ENCODE results near the gene ATG3. TPM values are rescaled to one million over a fixed set of nuclear protein-coding genes. Genes with fewer than 3 reads are reported as not detected.
A peak's percentile ranks its signal among the peaks of the same experiment; 100 is the strongest.
"Not testable (repeated sequence)": the region's sequence is repeated elsewhere in the genome, so short reads cannot be mapped to it uniquely, and the experiment has no call there.

The ATG3 gene
- 43.2 TPM for total RNA-seq

DNA sequence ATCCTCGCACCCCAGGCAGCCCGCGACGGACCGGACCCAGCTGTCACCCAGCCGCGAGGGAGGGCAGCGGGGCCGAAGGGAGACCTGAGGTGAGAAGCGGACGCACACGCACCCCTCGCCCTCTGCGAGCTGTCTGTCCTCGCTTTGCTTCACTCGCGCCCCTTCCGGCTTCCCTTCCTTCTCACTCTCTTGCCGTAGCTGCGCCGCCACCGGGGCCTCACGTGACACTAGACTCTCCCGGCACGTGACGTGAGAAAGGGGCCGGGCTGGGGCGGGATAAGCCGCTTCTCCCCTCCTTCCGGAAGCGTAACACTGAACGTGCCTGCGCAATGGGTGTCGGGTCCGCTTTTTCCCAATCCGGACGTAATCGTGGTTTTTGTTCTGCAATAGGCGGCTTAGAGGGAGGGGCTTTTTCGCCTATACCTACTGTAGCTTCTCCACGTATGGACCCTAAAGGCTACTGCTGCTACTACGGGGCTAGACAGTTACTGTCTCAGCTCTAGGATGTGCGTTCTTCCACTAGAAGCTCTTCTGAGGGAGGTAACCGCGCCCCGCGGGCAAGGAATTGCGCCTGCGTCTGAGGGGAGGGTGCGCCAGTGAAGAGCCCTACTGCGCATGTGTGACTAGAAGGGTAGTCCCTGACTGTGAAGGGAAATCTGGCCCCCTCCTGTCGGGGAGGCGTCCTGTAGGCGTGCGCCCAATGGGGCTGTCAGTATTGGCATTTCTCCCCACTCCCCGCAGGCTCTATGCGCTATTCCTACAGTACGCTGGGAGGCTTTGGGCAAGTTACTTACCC is at the start of gene ATG3, which contains the start of gene SLC35A5:
TSS of gene ATG3 (minus strand) at position 229 of the 796 bp plus-strand sequence. CDS start 434 bp downstream, outside the sequence.
TSS of gene SLC35A5 (plus strand) at position 312 of the 796 bp plus-strand sequence. CDS start 1,359 bp downstream, outside the sequence.
- DNase-seq (ENCODE audit: low spot score) = peak; percentile 99

DNA sequence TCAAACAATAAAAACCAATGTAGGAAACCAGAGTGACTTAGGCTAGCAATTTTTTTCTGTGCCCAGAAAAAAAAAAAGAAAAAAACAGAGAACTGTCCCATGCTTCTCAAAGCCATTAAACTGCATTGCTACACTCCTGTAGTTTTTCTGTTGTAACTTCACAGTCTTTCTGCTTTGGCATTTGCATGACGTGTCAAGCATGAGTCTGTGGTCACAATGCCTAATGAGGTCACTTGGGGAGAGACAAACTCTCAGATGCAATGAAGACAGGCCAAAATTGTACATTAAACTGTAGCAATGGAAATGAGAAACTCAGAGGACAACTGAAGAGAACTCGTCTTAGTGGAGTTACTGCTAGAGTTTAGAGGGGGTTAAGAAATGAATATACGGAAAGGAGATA is 48.4 kb upstream of the ATG3 start:
- DNase-seq (ENCODE audit: low spot score) = no peak

DNA sequence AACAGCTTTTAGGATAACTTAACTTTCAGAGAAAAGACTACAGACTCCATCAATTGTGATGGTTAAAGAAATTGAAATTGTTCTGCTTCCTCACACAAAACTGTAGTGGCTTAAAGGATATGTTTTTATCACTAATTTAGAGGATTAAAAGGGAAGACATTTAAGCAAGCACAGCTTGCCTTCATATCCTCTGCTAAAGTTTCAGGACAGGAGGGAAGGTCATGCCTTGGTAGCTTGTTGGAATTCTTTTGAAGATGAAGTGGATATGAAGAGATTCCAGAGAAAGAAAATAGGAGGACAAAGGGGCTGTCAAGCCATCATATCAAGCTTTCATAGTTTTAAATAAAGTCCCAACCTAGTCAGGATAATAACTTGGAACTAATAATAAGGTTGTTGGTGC is 46.1 kb upstream of the ATG3 start:
- DNase-seq (ENCODE audit: low spot score) = no peak

DNA sequence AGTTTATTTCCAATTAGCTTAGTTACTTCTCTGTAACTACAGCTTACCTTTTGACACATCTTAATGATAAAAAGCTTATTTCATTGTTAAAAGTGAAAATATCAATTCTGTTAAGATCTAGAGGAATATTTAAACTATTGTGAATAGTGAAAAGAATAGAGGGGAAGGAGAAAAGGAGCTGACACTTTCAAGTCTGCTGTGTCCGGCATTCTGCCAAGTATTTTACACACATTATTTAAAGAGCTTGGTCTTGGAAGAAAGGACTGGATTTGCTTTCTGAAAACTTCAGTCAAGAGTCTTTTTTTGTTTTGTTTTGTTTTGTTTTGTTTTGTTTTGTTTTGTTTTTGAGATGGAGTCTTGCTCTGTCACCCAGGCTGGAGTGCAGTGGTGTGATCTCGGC is 44.3 kb upstream of the ATG3 start:
- no peak for DNase-seq (ENCODE audit: low spot score)

DNA sequence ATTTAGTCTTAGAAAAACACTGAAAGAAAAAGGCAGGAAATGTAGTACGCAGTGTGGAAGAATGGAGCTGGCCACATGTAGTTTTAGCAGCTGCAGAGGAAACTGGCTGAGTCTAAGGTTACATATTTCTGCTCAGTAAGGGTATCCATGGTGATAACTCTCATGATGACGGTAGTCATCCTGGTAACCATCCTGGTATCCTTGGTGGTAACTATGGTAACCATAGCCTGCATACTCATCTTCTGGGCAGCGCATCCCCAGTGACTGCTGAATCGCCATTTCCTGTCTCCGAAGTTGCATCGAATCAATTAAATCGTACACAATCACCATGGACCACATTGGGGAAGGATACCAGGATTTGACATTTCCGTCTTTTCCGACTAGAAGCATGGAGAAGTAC is 43.5 kb upstream of the ATG3 start:
- DNase-seq (ENCODE audit: low spot score) = no peak

DNA sequence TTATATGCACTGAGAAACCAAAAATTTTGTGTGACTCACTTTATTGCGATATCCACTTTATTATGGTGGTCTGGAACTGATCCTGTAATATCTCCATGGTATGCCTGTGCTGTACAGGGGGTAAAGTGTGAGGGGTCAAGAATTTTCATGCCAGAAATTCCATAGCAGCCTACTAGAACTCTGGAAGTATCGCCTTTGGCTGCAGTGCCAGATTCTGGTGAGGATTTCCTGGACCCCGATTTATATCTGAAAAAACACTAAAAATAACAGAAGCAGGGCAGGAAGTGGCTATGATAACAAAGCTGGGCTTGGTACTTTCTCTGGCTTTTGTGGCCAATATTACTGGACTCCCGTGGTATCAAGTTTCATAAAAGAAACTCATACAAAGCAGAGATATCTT is 42.8 kb upstream of the ATG3 start:
- DNase-seq (ENCODE audit: low spot score) = no peak

DNA sequence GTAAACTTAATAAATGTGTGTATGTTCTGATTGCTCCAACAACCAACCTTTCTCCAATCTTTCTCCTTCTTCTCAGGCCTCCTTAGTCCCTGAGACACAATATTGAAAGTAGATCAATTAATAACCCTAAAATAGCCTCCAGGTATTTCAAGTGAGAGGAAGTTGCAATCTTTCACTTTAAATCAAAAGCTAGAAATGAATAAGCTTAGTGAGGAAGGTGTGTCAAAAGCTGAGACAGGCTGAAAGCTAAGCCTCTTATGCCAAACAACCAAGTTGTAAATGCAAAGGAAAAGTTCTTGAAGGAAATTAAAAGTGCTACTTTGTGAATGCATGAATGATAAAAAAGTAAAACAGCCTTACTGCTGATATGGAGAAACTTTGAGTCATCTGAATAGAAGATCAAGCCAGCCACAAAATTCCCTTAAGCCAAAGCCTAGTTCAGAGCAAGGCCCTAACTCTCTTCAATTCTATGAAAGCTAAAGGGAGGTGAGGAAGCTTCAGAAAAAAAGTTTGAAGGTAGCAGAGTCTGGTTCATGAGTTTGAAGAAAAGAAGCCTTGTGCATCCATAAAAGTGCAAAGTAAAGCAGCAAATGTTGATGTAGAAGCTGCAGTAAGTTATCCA is 40.6 kb upstream of the ATG3 start:
- no peak for DNase-seq (ENCODE audit: low spot score)

DNA sequence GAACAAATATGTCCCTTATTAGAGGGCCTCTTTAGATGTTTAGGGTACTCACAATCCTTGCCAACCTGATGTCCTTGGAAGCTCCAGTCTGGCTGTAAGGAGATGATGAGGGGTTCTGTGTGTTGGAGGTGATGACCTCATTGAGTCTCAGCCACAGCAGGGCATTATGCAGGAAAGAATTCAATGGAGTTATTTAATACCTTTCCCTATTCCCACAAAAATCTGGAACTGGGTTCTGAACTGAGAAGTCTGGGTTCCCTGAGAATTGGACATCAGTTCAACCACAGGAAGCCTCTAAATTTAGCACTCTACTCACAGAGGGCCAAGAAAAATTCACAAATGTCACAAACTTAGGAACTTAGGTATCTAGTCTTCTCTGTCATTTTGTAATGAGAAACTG is 37.0 kb upstream of the ATG3 start:
- no peak for DNase-seq (ENCODE audit: low spot score)

DNA sequence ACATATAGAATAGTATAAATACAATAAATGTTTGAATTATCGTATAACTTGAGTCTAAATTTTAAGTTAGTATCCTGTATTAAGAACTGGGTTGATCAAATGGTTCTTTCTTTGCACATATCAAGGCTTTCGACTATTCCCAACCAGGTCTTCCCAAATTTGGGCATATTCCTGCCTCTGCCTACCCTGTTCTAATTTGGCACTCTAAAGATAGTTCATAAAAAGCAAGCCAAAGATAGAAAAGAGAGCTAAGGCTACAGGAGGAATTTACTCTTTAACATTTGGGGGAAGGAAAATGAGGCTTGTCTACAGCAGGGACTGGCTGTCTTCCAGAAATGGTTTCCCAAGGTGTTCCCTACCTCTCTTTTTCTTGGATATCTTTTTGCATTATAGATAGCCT is 36.2 kb upstream of the ATG3 start:
- DNase-seq (ENCODE audit: low spot score) = no peak

DNA sequence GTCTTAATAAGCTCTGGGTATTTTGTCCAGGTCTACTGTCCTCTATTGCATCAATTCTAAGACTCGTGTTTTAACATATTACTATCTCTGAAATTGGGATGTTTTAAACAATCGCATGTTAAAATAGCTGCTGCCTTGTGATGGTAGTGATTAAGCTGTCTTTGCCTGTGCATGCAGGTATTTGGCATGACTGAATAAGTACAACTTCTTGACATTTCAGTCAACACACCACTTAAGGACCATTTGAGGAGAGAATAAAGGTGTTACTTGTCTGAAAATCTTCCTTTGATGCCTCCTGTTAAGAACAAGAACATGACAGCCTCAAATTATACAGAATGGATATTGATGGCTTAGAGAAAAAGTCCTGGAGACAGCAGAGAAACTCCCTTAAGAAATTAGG is 33.1 kb upstream of the ATG3 start:
- no peak for DNase-seq (ENCODE audit: low spot score)

DNA sequence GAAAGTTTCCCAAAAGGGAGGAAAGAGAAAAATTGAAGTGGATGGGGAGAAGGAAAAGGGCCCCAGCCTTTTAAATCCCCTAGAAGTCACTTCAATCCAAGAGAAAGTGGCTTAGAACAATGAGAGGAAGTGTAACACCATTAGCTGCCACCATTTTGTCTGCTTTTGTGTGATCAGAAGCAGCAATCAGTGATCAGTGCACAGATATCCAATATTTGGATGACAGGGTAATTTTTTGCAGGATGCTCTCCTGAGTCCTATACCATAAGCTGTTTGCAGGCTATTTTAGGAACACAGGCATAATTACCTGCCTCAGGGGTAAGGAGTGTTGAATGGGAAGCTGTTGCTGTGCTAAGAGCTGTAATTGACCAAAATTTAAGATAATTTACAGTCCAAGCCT is 31.5 kb upstream of the ATG3 start:
- DNase-seq (ENCODE audit: low spot score) = no peak

DNA sequence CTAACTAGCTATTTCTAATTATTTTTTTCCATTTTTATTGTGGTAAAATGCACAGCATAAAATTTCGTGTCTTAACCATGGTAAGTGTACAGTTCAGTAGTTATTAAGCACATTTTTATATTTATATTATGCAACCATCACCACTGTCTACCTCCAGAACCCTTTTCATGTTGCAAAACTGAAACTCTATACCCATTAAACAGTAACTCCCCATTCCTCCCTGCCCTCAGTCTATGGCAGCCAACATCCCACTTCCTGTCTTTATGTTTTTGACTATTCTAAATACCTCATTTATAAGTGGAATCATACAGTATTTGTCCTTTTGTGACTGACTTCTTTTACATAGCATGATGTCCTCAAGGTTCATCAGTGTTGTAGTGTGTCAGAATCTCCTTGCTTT is 25.6 kb upstream of the ATG3 start:
- DNase-seq (ENCODE audit: low spot score) = no peak

DNA sequence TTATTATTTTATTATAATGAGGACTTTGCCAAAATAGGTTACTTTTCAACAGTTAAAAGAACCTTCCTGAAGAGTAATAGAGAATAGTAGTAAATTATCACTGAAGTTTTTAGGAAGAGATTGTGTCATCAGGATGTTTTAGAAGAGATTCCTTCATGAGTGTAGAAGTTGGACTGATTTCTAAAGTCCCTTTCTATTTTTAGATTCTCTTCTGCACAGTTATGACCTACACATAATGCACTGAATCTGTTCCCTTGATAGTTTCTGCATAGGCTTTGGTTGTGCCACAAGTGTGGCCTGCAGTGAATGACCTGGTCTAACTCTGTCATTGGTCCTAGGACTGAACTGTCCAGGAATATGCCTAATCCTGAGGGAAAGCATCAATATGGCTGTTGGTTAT is 24.0 kb upstream of the ATG3 start:
- DNase-seq (ENCODE audit: low spot score) = no peak

DNA sequence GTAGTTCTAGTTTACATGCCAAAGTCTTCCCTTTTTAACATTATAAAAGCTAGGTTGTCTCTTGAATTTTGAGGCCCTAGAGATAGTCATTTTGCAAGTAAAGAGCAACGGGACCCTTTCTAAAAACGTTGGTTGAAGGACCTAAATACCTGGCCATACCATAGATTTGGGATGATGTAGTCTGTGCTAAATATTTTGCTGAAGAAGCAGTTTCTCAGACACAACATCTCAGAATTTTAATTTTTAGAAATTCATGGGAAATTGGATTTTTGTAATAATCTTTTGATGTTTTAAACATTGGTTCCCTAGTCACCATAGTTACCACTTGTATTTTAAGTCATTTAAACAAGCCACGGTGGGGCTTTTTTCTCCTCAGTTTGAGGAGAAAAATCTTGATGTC is 21.3 kb upstream of the ATG3 start:
- DNase-seq (ENCODE audit: low spot score) = no peak

DNA sequence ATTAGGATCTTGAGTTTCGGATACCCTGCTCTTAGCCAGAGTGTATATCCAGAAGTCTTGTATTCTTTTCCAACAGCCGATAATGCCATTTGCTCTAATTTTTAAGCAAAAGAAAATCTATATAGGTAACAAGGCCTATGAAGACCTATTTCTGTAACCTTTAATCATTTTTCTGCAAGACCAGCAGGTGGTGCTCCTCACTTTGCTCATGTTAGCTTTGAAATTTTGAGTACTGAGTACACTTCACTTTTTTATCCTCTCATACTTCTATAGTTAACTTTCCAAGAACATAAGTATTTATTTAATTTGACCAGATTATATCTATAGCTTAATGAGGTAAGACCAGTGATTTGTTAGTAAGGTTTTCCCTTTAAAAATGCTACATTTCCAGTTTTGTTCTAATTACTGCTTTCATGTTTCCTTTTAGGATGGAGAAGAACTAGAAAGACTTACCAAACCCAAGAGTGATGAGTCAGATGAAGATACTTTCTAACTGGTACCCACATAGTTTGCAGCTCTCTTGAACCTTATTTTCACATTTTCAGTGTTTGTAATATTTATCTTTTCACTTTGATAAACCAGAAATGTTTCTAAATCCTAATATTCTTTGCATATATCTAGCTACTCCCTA is 20.6 kb upstream of the ATG3 start:
- no peak for DNase-seq (ENCODE audit: low spot score)

DNA sequence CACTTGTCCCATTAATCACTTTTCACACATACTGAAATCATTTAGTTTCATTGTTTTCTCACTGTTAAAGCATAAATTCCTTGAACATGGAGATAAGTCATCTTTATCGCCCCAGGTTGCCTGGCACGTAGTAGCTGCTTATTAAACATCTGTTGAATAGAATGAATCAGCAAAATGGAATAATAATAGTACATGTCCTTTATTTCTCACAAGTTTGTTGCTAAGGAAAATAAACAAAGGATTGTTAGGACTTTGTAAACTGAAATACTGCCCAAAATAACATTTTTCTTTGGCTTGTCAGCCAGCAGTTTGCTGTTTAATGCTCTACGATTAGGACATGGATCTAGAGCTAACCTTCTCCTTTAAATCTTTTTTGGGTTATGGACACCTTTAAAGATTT is 17.9 kb upstream of the ATG3 start:
- no peak for DNase-seq (ENCODE audit: low spot score)

DNA sequence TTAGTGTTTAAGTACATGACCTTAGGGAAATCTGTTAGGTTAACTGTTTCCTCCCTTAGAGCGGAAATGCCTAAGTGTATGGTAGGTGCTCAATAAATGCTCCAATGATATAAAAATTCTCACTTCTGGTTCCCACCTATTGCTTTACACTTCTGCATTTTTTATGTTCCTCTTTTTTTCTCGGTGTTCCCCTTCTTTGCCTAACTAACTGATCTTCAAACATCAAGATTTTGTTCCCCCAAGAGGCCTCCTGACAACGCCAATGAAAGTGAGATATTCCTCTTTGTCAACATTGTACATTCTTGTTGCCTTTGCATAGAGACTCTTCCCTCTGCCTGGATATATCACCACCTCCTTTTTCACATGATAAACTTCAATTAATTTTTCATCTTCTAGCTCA is 17.5 kb upstream of the ATG3 start:
- no peak for DNase-seq (ENCODE audit: low spot score)

DNA sequence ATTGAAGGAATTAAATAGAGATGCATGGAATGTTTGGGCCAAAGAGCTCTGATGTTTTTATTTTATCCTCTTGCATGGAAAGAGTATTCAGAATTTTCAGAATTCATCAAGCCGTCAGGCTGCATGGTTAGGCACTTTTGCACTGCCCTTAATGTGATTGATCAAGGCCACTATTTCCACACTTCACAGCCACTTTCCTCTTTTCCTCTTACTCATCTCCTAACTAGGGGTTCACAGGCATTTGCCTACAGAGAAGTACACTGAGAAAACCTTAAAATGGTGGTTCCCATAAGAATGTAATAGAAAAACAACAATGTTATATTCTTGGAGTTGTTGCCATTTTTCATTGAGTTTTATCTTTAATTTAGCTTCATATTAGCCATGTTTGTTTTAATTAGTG is 10.9 kb upstream of the ATG3 start:
- no peak for DNase-seq (ENCODE audit: low spot score)

DNA sequence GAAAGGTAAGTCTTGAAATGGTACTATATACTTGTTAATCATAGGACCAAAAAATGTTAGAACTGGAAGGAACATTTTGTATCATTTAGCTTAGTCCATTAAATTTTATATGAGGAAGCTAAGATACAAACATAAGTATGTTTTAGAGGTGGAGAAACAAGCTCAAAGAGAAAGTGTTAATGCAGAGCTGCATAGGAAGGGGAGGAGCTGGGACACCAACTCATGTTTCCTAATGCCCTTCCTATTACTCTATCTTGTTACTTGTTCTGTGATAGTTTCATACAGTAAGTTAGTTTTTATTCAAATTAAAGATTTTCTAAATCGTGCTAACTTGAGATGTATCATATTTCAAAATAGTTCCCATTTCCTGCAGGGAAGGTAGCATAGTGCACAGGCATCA is 7.5 kb upstream of the ATG3 start:
- no peak for DNase-seq (ENCODE audit: low spot score)

DNA sequence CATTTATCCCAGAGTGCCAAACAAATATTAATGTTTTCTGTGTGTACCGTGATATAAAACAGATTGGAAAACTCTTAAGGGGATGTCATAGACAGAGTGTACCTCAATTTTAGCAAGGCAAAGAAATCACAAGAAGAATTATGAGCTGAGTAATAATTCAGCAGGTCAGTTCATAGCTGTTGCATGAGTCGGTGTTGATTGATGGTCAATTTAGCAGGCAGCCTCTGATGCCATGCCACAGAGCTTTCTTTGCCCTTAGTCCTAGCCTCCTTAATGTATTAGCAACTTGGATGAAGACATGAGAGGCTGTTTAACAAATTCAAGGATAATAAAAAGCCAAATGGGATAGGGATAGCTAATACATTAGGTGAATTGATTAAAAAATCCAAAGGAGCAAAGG is 6.9 kb upstream of the ATG3 start:
- DNase-seq (ENCODE audit: low spot score) = no peak

DNA sequence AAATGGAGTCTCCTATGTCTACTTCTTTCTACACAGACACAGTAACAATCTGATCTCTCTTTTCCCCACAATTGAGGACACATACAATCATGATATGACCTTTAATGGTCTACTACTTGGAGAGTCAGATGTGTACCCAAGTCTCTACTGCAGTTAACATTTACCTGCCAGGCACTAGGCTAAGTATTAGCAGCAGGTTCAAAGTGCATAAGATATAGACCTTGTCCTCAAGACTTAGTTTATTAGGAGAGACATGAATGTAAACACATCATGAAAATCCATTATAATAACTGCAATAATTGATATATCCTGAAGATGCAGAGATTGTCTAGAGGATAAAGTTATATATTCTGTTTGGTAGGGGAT is 3.2 kb upstream of the ATG3 start:
- no peak for DNase-seq (ENCODE audit: low spot score)

DNA sequence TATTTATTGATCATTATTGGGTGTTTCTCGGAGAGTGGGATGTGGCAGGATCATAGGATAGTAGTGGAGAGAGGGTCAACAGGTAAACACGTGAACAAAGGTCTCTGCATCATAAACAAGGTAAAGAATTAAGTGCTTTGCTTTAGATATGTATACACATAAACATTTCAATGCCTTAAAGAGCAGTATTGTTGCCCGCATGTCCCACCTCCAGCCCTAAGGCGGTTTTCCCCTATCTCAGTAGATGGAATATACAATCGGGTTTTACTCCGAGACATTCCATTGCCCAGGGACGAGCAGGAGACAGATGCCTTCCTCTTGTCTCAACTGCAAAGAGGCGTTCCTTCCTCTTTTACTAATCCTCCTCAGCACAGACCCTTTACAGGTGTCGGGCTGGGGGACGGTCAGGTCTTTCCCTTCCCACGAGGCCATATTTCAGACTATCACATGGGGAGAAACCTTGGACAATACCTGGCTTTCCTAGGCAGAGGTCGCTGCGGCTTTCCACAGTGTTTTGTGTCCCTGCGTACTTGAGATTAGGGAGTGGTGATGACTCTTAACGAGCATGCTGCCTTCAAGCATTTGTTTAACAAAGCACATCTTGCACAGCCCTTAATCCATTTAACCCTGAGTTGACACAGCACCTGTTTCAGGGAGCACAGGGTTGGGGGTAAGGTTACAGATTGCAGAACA is 2.6 kb upstream of the ATG3 start:
- DNase-seq (ENCODE audit: low spot score) = not testable (repeated sequence)

DNA sequence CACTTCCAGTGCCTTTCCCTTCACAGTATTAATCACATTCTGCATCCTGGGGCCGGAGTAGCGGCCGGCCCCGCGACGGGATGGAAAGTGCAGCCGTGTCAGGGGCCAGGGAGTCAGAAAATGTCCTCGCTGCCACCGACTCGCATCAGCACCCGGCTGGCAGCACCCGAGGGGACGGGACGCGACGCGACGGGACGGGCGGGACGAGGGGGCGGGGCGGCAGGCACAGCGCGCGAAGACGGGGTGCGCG is 353 bp downstream of the ATG3 start:
- DNase-seq (ENCODE audit: low spot score) = no peak

Measured in mucosa of gallbladder (tissue), 1 donor.